Measurements from ENCODE around the gene TMEM156.

DNA sequence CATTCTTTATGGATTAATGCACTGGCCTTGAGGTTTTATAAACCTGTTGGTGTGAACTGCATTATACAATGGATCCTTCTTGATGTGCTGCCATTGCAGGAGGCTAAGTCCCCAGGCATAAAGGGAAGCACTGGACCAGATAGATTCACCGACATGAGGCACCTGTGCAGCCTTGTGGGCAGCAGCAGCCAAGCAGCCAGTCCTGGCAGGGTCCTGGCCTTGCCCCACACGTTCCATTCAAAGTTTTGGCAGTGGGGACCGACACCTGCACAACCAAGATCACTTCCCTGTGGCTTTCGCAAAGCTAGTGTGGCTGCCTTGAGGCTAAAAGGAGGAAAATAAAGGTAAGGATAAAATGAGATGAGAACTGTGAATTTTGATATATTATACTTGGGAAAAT, 53.1 kb downstream of the TMEM156 start:
- no peak for TF ChIP-seq EZH2 (IDR thresholded peaks at IDR 0.05; ENCODE audit: low read length)
- TF ChIP-seq CTCF (optimal IDR thresholded peaks at IDR 0.05 in 1 of 3, IDR thresholded peaks at IDR 0.05 in 1 of 3, conservative IDR thresholded peaks at IDR 0.05 in 1 of 3; ENCODE audit: extremely low read depth in 1 of 3, insufficient read depth in 2 of 3, low read length in 3 of 3): no peak

All from keratinocyte (primary cell).